ENCODE results near the gene UMODL1. TPM values are rescaled to one million over a fixed set of nuclear protein-coding genes. Genes with fewer than 3 reads are reported as not detected.

Gene UMODL1
- total and polyA plus RNA-seq, 2 of the 13 experiments (the other 11 are each of a cell fraction or from before 2014, with no cell fraction given), result not detected

- BruUV-seq (replicated peaks), result no TSS peak
- ChIA-PET POLR2A (no interaction called here), CTCF (ENCODE audit: low intra/inter-chr PET ratio, low total read pairs) (no interaction called here)
- DNase-seq (ENCODE audit: low spot score), result no peak
- Histone ChIP-seq H3K36me3 (replicated peaks in 1 of 2; ENCODE audit: control insufficient read depth in 1 of 2, insufficient read depth in 2 of 2, low read length in 2 of 2) (no peaks in the 10 kb centered on the region), H3K4me3 (replicated peaks in 1 of 3; ENCODE audit: insufficient read depth in 1 of 3, low read depth in 2 of 3, low read length in 3 of 3) (no peak overlapping the region), H2AFZ (ENCODE audit: low read length) (no peak overlapping the region), H3K4me2 (ENCODE audit: low read depth, low read length) (no peak overlapping the region), H3K79me2 (ENCODE audit: insufficient read depth, low read length) (no peaks in the 10 kb centered on the region), H3K4me1 (ENCODE audit: insufficient read depth, low read length) (no peaks in the 10 kb centered on the region), H3K9me3 (ENCODE audit: low read length) (no peaks in the 10 kb centered on the region), H3K27me3 (ENCODE audit: control insufficient read depth in 1 of 2, insufficient read depth in 2 of 2, low read length in 2 of 2) (peaks cover 6 to 51% of the 10 kb centered on the region in 2 experiments; a peak in 4 of 5 replicates), H4K20me1 (ENCODE audit: insufficient read depth, low read length) (no peaks in the 10 kb centered on the region), H3K27ac (ENCODE audit: extremely low read length, insufficient read depth, low read length) (no peak overlapping the region), H3K9ac (ENCODE audit: insufficient read depth, low read depth, low read length) (no peak overlapping the region)
- TF ChIP-seq MEIS2 (CRISPR knock-in tag; IDR thresholded peaks at IDR 0.05), result no peak
- TF ChIP-seq ZNF773 (CRISPR knock-in tag; IDR thresholded peaks at IDR 0.05; ENCODE audit: borderline replicate concordance), result no peak
- TF ChIP-seq GTF3A (CRISPR knock-in tag; conservative IDR thresholded peaks at IDR 0.05), result no peak
- no peak for TF ChIP-seq KAT8 (CRISPR knock-in tag; IDR thresholded peaks at IDR 0.05)
- no peak for TF ChIP-seq ZNF777 (CRISPR knock-in tag; IDR thresholded peaks at IDR 0.05)
- intact Hi-C loops (cut with micrococcal nuclease; ENCODE audit: unreplicated experiment), result no loop called here
- in situ Hi-C loops (cut with HindIII; ENCODE audit: extremely low pct_ligation_motif_present, low pct_unique_long_range_greater_than_20kb), result no loop called here
- ATAC-seq, result no peak
- 26% methylated on average over 19 of the region's 22 CpGs for WGBS (ENCODE audit: low lambda C conversion rate)
- FAIRE-seq, result no peak
These were observed 11.6 kb downstream of the UMODL1 start for GRCh38 chr21:42082501-42083360.

- Histone ChIP-seq H3K9ac (ENCODE audit: insufficient read depth, low read depth, low read length) (no peak overlapping the region), H3K79me2 (ENCODE audit: insufficient read depth, low read length) (no peaks in the 10 kb centered on the region), H3K4me2 (ENCODE audit: low read depth, low read length) (no peak overlapping the region), H2AFZ (ENCODE audit: low read length) (no peak overlapping the region), H4K20me1 (ENCODE audit: insufficient read depth, low read length) (no peaks in the 10 kb centered on the region), H3K27me3 (ENCODE audit: control insufficient read depth in 1 of 2, insufficient read depth in 2 of 2, low read length in 2 of 2) (peaks cover 6 to 51% of the 10 kb centered on the region in 2 experiments; a peak in 4 of 5 replicates), H3K36me3 (replicated peaks in 1 of 2; ENCODE audit: control insufficient read depth in 1 of 2, insufficient read depth in 2 of 2, low read length in 2 of 2) (no peaks in the 10 kb centered on the region), H3K4me1 (ENCODE audit: insufficient read depth, low read length) (no peaks in the 10 kb centered on the region), H3K9me3 (ENCODE audit: low read length) (no peaks in the 10 kb centered on the region), H3K27ac (ENCODE audit: extremely low read length, insufficient read depth, low read length) (no peak overlapping the region), H3K4me3 (replicated peaks in 1 of 3; ENCODE audit: insufficient read depth in 1 of 3, low read depth in 2 of 3, low read length in 3 of 3) (no peak overlapping the region)
- ATAC-seq (no peak), FAIRE-seq (no peak), DNase-seq (ENCODE audit: low spot score) (no peak)
- no TSS peak for BruUV-seq (replicated peaks)
- ChIA-PET POLR2A (no interaction called here), CTCF (ENCODE audit: low intra/inter-chr PET ratio, low total read pairs) (no interaction called here)
- intact Hi-C loops (cut with micrococcal nuclease; ENCODE audit: unreplicated experiment) (no loop called here), in situ Hi-C loops (cut with HindIII; ENCODE audit: extremely low pct_ligation_motif_present, low pct_unique_long_range_greater_than_20kb) (no loop called here)
- WGBS (ENCODE audit: low lambda C conversion rate), result 25% methylated on average over 6 of the region's 6 CpGs
- TF ChIP-seq ZNF512B (CRISPR knock-in tag; IDR thresholded peaks at IDR 0.05; ENCODE audit: borderline replicate concordance) (no peak), DNMT1 (CRISPR knock-in tag; IDR thresholded peaks at IDR 0.05) (no peak), REPIN1 (CRISPR knock-in tag; IDR thresholded peaks at IDR 0.05; ENCODE audit: borderline replicate concordance, low read depth) (no peak), ZNF329 (CRISPR knock-in tag; IDR thresholded peaks at IDR 0.05; ENCODE audit: low read depth) (no peak), NCOA5 (CRISPR knock-in tag; IDR thresholded peaks at IDR 0.05) (no peak), ZNF484 (CRISPR knock-in tag; IDR thresholded peaks at IDR 0.05; ENCODE audit: borderline replicate concordance, low read depth) (no peak), ZXDC (CRISPR knock-in tag; IDR thresholded peaks at IDR 0.05) (no peak), SRSF1 (optimal IDR thresholded peaks at IDR 0.05; ENCODE audit: low read depth, low read length) (no peak)
These were observed 12.2 kb downstream of the UMODL1 start for GRCh38 chr21:42083361-42083690.
